Prostate gland (tissue), 2 donors: ENCODE measurements around the gene PSKH1.

Experiments
- CTCF ChIP-seq, 4 experiments: fragments of 200-600 bp in 2 of 4; fragments of 450-650 bp in 2 of 4; sonication (generic) in 2 of 4; IDR thresholded peaks; 1 replicate in 3 of 4; 2 replicates in 1 of 4; pipeline ENCODE4 v1.5.1; 2016 to 2019; ENCODE audit warnings: antibody characterized with exemption in 4 of 4, mild to moderate bottlenecking in 2 of 4, moderate library complexity in 2 of 4
- POLR2AphosphoS5 ChIP-seq: sonication (generic); formaldehyde crosslinking; IDR thresholded peaks from one replicate; pipeline ENCODE4 v1.6.1; 2017; ENCODE audit warnings: antibody characterized with exemption

GRCh38 chr16:67934306-67935100 is 41.4 kb downstream of the PSKH1 start:
- no peak for TF ChIP-seq CTCF (IDR thresholded peaks at IDR 0.05)
- no peak for TF ChIP-seq POLR2AphosphoS5
